HG02571 (cell line): ENCODE results near the gene NANOS3.
A peak's percentile ranks its signal among the peaks of the same experiment; 100 is the strongest.
"Not testable (repeated sequence)": the region's sequence is repeated elsewhere in the genome, so short reads cannot be mapped to it uniquely, and the experiment has no call there.

Experiments used
- ATAC-seq: cut with Tn5 transposase; IDR thresholded peaks from one replicate; pipeline ENCODE4 v1.9.1; 2021; ENCODE audit warnings: mild to moderate bottlenecking, moderate library complexity; ENCODE audit not compliant: unreplicated experiment

The NANOS3 gene

DNA sequence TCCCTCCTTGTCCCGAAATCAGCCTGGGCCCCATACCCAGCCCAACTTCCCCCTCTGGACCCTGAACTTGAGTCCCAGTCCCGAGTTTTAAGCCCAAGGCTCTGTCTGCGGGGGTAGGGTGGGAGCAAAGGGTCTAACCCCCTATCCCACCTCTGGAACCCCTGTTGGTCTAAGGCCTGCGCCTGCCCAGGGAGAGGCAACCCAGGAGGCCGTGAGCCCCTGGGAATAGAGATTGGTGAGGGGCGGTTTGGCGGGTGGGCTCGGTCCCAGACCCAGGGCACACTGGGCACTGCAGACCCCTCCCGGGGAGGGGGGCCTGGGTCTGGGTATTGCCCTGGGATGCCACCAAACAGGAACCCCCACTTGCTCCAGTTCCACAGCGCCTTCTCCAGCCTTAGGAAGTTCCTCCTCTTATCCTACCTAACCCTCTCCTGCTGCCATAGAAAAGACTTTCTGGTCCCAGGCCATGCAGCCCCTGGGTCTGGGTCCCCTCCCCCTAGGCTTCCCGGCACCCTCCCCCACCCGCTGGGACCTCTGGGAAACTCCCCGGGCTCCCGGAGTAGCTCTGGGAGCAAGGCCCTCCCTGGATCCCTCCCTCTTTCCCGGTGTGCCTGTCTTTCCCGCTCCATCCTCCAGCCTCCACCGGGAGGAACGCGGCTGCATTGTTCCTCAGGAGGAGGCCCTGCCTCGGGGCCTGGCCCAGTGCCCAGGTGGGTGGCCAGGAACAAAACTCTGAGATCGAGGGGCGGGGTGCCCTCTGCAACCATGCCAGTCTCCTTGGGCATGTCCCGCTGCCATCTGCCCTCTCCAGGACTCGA, 33.6 kb upstream of the NANOS3 start:
- ATAC-seq = no peak

- ATAC-seq = no peak
Measured at GRCh38 chr19:13844130-13844631, 32.8 kb upstream of the NANOS3 start.

DNA sequence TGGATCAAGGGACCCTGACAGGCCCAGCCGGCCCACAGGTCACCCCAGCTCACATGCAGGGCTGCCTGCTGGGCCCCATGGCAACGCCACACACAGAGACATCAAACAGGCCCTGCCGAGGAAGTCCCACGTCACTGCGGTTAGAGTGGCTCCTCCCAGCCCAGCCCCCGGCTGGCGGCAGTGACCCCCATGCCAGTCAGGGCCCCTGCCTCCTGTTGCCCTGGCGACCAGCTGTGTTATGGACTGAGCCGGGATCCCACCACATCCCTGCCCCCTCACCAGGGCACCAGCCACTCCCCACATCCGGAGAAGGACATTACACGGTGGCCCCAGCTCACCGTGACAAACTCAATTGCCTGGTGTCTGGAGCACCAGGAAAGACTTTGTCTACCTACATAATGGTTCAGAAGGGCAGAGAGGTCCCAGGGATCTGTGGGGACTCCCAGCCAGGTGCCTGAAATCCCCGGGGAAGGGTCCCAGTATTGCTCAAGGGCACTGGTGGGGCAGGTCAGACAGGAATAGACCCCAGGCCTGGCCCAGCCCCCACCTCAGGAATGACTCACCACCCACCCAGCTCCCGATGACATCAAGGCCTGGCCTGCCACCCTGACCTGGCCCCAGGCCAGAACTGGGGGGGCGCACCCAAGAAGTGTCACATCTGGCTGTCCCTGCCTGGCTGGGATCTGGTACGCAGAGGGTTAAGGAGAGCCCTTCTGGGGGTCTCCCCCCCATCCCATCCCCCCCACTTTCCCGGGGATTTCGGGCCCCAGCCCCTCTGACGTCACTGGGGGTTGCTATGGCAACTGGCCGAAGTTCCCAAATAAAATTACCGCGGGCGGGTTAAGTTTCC, 30.2 kb upstream of the NANOS3 start:
- peak; percentile 44 for ATAC-seq

DNA sequence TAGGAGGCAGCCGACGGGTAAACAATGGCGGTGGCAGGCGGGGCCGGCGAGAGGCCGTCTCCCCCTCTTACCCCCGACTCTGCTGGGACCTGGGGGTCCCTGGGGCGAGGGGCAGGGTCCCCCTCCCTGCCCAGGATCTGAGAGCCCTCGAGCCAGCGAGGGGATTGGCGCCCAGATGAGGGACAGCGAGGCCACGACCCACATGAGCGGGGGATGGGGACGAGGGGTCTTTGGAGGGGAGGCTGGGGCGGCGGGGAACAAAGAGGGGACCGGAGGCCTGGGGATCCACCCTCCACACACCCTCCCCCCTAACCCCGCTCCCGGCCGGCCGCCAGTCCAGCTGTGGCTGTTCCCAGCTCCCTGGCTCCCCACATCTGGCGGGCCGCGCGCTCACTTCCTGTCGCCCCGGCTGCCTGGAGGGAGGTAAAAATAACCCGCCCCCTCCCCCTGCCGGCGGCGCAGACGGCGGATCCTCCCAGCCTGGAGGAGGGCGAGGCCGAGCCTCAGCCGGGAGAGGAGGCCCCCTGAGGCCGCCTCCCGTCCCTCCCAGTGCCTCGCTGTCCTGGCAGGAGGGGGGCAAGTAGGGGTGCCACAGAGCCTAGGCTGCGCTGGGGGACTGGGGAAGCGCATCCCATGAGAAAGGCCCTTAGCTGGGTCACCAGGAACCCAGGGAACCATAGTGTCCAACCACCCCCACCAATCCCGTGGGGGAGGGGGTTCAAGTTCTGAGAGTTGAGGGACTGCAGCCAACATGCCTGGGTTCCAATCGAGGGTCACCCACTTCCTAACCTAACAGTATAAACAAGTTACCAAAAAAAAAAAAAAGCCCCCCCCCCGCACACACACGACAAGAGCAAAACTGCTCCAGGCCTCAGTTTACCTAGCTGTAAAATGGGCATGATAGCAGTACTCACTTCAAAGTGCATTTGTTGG, 29.3 kb upstream of the NANOS3 start:
- no peak for ATAC-seq

DNA sequence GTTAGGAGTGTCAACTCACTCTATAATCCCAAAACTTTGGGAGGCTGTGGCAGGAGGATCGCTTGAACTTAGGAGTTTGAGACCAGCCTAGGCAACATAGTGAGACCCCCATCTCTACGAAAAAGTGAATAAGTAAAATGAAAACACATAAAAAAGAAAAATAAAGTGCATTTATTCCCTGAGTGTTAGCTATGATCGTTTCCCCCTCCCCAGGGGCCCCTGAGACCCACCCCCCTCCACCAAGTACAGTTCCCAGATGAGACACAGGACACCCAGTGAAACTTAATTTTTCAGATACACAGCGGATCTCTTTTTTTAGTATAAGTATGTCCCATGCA, 28.6 kb upstream of the NANOS3 start:
- ATAC-seq = no peak

- ATAC-seq = no peak
Measured at GRCh38 chr19:13848798-13849676, 27.9 kb upstream of the NANOS3 start.

GRCh38 chr19:13849991-13850909, 26.7 kb upstream of the NANOS3 start:
- ATAC-seq = no peak

DNA sequence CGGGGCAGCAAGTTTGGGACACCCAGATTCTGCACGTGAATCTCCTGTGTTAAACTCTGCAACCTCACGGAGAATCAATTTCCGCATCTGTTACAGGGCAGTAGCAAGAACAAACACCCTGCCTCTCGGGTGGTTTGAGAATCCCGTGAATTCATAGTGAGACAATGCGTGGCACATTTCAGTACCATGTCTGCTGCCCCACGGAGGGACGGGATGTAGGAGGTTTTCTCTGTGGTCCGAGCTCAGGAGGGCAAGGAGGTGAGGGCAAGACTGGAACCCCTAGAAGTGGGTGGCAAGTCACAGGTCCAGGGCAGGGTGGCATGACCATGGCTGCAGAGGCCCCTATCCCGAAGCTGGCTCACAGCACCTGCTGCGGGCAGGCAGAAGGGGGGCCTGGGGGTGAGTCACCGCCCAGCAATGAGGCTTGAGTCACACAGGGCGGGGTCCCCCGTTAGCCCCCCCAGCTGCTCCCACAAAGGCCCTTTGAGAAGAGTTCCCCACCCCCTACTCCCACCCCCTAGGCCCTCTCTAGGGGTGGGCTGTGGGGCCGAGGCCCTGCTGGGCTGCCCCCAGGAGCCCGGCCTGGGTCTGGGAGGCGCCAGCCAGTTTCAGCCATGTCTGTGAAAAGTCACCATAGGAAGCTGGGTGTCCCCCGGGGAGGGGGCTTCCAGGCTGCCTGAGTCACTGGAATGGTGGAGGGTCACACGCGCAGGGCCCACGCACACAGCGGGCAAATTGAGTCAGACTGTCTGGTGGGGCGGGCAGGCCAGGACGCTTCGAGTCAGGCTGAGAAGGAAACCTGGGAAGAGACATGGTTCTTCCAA, 25.8 kb upstream of the NANOS3 start:
- ATAC-seq = no peak

- not testable (repeated sequence) for ATAC-seq
Measured at GRCh38 chr19:13851734-13852114, 25.2 kb upstream of the NANOS3 start.

DNA sequence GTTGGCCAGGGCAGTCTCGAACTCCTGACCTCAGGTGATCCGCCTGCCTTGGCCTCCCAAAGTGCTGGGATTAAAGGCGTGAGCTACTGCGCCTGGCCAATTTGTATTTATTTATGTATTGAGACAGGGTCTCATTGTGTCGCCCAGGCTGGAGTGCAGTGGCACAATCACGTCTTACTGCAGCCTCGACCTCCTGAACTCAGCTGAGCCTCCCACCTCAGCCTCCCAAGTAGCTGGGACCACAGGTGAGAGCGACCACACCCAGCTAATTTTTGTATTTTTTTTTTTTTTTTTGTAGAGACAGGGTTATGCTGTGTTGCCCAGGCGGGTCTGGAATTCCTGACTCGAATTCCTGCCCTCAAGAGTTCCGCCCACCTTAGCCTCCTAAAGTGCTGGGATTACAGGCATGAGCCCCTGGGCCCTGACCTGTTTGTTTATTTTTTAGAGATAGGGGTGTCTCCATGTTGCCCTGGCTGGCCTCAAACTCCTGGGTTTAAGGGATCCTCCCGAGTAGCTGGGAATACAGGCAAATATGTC, 24.7 kb upstream of the NANOS3 start:
- not testable (repeated sequence) for ATAC-seq

DNA sequence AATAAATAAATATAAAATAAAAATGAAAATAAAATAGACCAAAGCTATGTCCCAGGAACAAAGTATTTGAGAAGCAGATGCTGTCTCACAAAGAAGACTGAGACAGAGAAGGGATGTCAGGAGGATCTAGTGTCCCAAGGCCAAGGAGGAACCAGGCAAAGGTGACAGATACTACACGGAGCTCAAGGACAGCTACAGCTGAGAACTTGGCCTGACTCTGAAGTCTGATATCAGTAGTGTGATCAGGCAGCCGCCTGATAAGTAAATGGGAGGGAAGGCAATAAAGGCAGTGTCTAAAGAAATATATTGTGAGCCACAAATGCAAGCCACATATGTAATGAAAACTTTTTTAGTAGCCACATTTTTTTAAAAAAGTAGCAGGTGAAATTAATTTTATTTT, 20.4 kb upstream of the NANOS3 start:
- ATAC-seq = no peak

- ATAC-seq = no peak
Measured at GRCh38 chr19:13859361-13859880, 17.5 kb upstream of the NANOS3 start.

- no peak for ATAC-seq
Measured at GRCh38 chr19:13860679-13861391, 16.1 kb upstream of the NANOS3 start.

- peak; percentile 29 for ATAC-seq
Measured at GRCh38 chr19:13861392-13861713, 15.6 kb upstream of the NANOS3 start.

- peak; percentile 67 for ATAC-seq
Measured at GRCh38 chr19:13861714-13862531, 15.0 kb upstream of the NANOS3 start.

- ATAC-seq = no peak
Measured at GRCh38 chr19:13864046-13864666, 12.8 kb upstream of the NANOS3 start.
